Measurements from ENCODE around the gene CD200R1L.

The CD200R1L gene

GRCh38 chr3:112811917-112812660, 34.6 kb downstream of the CD200R1L start:
- TF ChIP-seq GATA3 (IDR thresholded peaks at IDR 0.05; ENCODE audit: low read depth, low read length) (no peak), GATA2 (IDR thresholded peaks at IDR 0.05; ENCODE audit: low read depth, low read length) (no peak)

GRCh38 chr3:112811131-112811884, 35.4 kb downstream of the CD200R1L start:
- TF ChIP-seq GATA3 (IDR thresholded peaks at IDR 0.05; ENCODE audit: low read depth, low read length), result no peak
- no peak for TF ChIP-seq GATA2 (IDR thresholded peaks at IDR 0.05; ENCODE audit: low read depth, low read length)

GRCh38 chr3:112810561-112810960, 36.1 kb downstream of the CD200R1L start:
- TF ChIP-seq GATA2 (IDR thresholded peaks at IDR 0.05; ENCODE audit: low read depth, low read length), result no peak
- TF ChIP-seq GATA3 (IDR thresholded peaks at IDR 0.05; ENCODE audit: low read depth, low read length), result no peak

- TF ChIP-seq GATA3 (IDR thresholded peaks at IDR 0.05; ENCODE audit: low read depth, low read length), result no peak
- no peak for TF ChIP-seq GATA2 (IDR thresholded peaks at IDR 0.05; ENCODE audit: low read depth, low read length)
Observed at GRCh38 chr3:112808136-112808535, 38.5 kb downstream of the CD200R1L start.

DNA sequence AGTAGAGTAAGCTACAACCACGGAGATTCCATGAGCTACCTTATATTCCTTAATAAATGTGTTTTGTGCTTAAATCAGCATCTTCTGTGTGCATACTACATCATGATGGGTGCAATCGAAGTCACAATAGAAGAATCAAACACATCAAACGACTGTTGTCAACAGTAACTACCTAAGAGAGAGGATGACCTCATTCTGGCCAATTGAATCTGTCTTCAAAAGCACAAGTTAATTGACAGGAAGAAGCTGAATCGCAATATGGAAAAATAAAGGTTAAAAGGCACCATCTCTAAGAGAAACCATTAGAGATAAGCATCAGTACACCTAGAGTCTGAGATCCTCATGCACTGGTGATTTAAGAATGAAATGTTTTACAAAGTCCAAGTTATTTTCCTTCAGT, 39.0 kb downstream of the CD200R1L start:
- TF ChIP-seq GATA3 (IDR thresholded peaks at IDR 0.05; ENCODE audit: low read depth, low read length) (no peak), GATA2 (IDR thresholded peaks at IDR 0.05; ENCODE audit: low read depth, low read length) (no peak)

- no peak for TF ChIP-seq GATA2 (IDR thresholded peaks at IDR 0.05; ENCODE audit: low read depth, low read length)
- TF ChIP-seq GATA3 (IDR thresholded peaks at IDR 0.05; ENCODE audit: low read depth, low read length), result no peak
Observed at GRCh38 chr3:112806903-112807302, 39.8 kb downstream of the CD200R1L start.

DNA sequence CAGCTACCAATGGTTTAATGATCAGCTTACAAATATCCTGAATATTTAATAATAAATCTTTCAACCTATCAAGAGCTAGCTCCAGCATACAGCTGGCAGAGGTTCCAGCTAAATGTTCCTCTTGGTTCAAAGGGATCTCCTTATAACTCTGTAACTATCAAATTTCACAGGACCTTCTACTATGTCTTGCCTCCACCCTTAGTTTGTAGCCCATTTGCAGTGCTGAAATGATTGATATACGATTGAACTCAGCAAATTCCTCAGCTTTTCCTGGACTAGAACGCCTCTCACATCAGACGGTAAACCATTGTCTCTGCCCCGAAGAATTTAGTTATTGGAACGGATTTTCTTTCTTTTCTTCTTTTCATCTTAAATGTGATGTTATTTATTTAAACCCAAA, 41.5 kb downstream of the CD200R1L start:
- TF ChIP-seq GATA3 (IDR thresholded peaks at IDR 0.05; ENCODE audit: low read depth, low read length) (no peak), GATA2 (IDR thresholded peaks at IDR 0.05; ENCODE audit: low read depth, low read length) (no peak)

- TF ChIP-seq GATA3 (IDR thresholded peaks at IDR 0.05; ENCODE audit: low read depth, low read length), result no peak
- no peak for TF ChIP-seq GATA2 (IDR thresholded peaks at IDR 0.05; ENCODE audit: low read depth, low read length)
Observed at GRCh38 chr3:112804021-112804420, 42.6 kb downstream of the CD200R1L start.

- TF ChIP-seq GATA3 (IDR thresholded peaks at IDR 0.05; ENCODE audit: low read depth, low read length) (no peak), GATA2 (IDR thresholded peaks at IDR 0.05; ENCODE audit: low read depth, low read length) (no peak)
Observed at GRCh38 chr3:112803467-112803866, 43.2 kb downstream of the CD200R1L start.

GRCh38 chr3:112802338-112802737, 44.3 kb downstream of the CD200R1L start:
- TF ChIP-seq GATA3 (IDR thresholded peaks at IDR 0.05; ENCODE audit: low read depth, low read length), result no peak
- TF ChIP-seq GATA2 (IDR thresholded peaks at IDR 0.05; ENCODE audit: low read depth, low read length), result no peak

- TF ChIP-seq GATA3 (IDR thresholded peaks at IDR 0.05; ENCODE audit: low read depth, low read length) (no peak), GATA2 (IDR thresholded peaks at IDR 0.05; ENCODE audit: low read depth, low read length) (no peak)
Observed at GRCh38 chr3:112799946-112800345, 46.7 kb downstream of the CD200R1L start.

DNA sequence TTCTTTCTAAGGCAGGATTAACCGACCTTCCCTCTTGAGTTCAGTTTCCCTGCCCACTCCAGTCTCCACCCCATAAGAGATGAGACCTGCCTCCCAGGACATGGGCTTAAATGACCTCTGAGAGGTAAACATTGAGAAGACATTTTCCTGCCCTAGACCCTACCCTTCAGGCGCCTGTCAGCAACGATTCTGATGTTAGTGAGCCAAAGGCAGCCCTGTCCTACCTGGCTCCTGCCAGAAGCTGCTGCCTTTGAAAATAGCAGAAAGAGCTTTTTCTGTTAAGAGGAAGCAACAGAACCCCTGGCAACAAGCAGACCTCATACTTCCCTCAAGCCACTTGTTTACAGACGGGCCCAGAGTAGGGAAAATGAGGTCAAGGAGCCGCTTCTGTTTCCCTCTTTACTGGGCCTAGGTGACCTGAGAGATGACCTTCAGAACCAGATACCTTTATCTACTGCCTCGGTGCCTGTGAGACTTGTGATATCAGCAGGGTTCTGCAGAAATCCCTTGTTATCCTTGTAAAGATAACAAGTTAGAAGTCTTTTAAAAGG, 52.0 kb downstream of the CD200R1L start:
- TF ChIP-seq GATA3 (IDR thresholded peaks at IDR 0.05; ENCODE audit: low read depth, low read length) (no peak), GATA2 (IDR thresholded peaks at IDR 0.05; ENCODE audit: low read depth, low read length) (no peak)

GRCh38 chr3:112793326-112794081, 53.2 kb downstream of the CD200R1L start:
- TF ChIP-seq GATA3 (IDR thresholded peaks at IDR 0.05; ENCODE audit: low read depth, low read length) (no peak), GATA2 (IDR thresholded peaks at IDR 0.05; ENCODE audit: low read depth, low read length) (no peak)

DNA sequence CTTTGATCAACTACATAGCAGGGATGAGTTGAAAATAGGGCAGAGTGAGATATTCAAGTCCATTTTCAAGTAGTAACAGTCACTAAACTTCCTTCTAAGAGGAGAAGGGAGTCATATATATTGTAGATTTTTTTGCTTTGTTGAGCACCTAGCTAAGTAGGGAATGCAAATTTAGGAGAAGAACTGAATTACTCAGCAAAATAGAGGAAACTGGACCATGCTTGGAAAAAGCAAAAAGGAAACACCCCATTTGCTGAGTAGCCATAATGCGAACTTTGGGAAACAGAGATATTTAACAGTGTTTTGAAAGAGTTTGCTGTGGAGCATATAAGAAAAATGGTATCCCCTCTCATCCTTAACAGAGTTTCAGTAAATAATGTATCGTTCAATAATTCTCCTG, 54.9 kb downstream of the CD200R1L start:
- no peak for TF ChIP-seq GATA2 (IDR thresholded peaks at IDR 0.05; ENCODE audit: low read depth, low read length)
- TF ChIP-seq GATA3 (IDR thresholded peaks at IDR 0.05; ENCODE audit: low read depth, low read length), result no peak
